ENCODE results near the gene NRAP. TPM values are rescaled to one million over a fixed set of nuclear protein-coding genes. Genes with fewer than 3 reads are reported as not detected.

Gene NRAP
- polyA plus RNA-seq, 1 donor (not counting 4 experiments of a cell fraction or from before 2014, with no cell fraction given), result not detected

DNA sequence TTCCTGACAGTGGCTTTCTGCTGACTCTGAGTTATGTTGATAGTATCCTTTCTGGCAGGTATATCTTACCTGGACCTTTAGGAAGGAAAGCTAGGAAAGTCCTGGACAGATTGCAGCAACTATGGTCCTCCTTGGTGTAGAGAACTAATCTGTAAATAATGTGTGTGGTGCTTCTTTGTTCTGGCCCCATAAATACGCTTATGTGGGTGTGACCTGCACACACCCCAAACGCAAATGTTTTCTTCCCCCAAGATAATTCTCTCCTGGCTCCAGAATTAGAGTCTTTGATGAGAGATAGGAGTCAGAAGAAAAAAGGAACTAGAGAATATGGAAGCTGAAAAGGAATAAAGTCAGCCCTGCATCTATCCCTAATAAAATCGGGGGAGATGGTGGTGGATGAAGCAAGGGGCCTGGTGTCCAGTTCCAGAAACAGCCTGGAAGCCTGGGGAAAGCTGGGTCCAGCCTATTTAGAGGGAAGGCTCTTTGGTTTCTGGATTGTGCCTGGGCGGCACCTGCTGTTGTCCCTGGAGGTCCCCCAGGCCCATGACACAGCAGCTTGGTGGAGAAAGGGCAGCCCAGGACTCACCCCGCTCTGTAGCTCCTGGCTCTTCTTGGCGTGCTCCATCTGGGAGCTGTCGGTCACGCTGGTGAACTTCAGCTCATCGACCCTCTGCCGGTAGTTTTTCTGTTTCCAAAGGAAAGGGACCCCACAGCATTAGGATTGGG lies 38.2 kb downstream of the NRAP start:
- H3K4me2 ChIP-seq (ENCODE audit: control insufficient read depth, extremely low read depth, insufficient read depth, low read depth, low read length), result no peak overlapping the region
- no peak overlapping the region for H2AFZ ChIP-seq (ENCODE audit: control insufficient read depth, low read length)
- no peaks in the 10 kb centered on the region for H3K27me3 ChIP-seq (ENCODE audit: control insufficient read depth, extremely low read depth, insufficient read depth, low read length)
- H3K79me2 ChIP-seq (ENCODE audit: control insufficient read depth, insufficient read depth, low read length), result no peaks in the 10 kb centered on the region
- no peaks in the 10 kb centered on the region for H3K9me1 ChIP-seq (ENCODE audit: control insufficient read depth, extremely low read depth, insufficient read depth, low read length)
- H3K36me3 ChIP-seq (ENCODE audit: control insufficient read depth in 2 of 2, extremely low read depth in 1 of 2, insufficient read depth in 2 of 2, low read length in 2 of 2), result no peaks in the 10 kb centered on the region
- FAIRE-seq, result no peak
- no peaks in the 10 kb centered on the region for H3K4me1 ChIP-seq (ENCODE audit: control insufficient read depth, extremely low read depth, insufficient read depth, low read length)
- no peak overlapping the region for H3K9ac ChIP-seq (ENCODE audit: control insufficient read depth, extremely low read depth, insufficient read depth, low read length)
- dilution Hi-C loops (cut with MboI; ENCODE audit: extremely low pct_ligation_motif_present, low sequenced_read_pairs), result no loop called here
- DNase-seq (ENCODE audit: low read depth, low spot score), result no peak
- H3K4me3 ChIP-seq (ENCODE audit: control insufficient read depth in 2 of 3, extremely low read depth in 1 of 3, insufficient read depth in 2 of 3, low read depth in 1 of 3, low read length in 3 of 3), result no peak overlapping the region
- H4K20me1 ChIP-seq (ENCODE audit: control insufficient read depth, extremely low read depth, insufficient read depth, low read length), result no peaks in the 10 kb centered on the region
- no peak for TF ChIP-seq EZH2 (IDR thresholded peaks at IDR 0.05; ENCODE audit: low read length)
- TF ChIP-seq, protein P1, sequence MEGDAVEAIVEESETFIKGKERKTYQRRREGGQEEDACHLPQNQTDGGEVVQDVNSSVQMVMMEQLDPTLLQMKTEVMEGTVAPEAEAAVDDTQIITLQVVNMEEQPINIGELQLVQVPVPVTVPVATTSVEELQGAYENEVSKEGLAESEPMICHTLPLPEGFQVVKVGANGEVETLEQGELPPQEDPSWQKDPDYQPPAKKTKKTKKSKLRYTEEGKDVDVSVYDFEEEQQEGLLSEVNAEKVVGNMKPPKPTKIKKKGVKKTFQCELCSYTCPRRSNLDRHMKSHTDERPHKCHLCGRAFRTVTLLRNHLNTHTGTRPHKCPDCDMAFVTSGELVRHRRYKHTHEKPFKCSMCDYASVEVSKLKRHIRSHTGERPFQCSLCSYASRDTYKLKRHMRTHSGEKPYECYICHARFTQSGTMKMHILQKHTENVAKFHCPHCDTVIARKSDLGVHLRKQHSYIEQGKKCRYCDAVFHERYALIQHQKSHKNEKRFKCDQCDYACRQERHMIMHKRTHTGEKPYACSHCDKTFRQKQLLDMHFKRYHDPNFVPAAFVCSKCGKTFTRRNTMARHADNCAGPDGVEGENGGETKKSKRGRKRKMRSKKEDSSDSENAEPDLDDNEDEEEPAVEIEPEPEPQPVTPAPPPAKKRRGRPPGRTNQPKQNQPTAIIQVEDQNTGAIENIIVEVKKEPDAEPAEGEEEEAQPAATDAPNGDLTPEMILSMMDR (optimal IDR thresholded peaks at IDR 0.05 in 1 of 3, IDR thresholded peaks at IDR 0.05 in 1 of 3, conservative IDR thresholded peaks at IDR 0.05 in 1 of 3; ENCODE audit: extremely low read depth in 1 of 3, insufficient read depth in 2 of 3, low read length in 3 of 3), result no peak
- no peaks in the 10 kb centered on the region for H3K9me3 ChIP-seq (ENCODE audit: control insufficient read depth, low read depth, low read length)
- no peak overlapping the region for H3K27ac ChIP-seq (ENCODE audit: control insufficient read depth, insufficient read depth, low read length)

DNA sequence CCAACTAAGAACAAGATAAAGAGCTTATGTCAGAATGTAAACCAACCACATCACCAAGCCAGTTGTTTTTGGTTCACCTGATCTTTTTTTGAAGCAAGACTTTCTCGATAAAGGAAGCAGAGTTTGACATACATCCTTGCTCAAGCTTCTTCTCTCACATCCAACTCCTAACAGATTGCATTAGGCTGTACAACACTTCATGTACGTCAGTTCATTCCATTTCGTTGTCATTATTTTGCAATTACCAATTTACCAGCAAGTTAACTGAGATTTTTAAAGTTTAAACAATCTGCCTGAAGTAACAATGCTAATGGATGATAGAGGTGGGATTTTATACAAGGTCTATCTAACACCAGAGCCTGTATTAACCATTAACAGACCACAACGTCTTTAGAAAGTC lies 41.0 kb downstream of the NRAP start:
- Histone ChIP-seq H3K27me3 (ENCODE audit: control insufficient read depth, extremely low read depth, insufficient read depth, low read length) (no peaks in the 10 kb centered on the region), H3K79me2 (ENCODE audit: control insufficient read depth, insufficient read depth, low read length) (no peaks in the 10 kb centered on the region), H3K36me3 (ENCODE audit: control insufficient read depth in 2 of 2, extremely low read depth in 1 of 2, insufficient read depth in 2 of 2, low read length in 2 of 2) (no peaks in the 10 kb centered on the region), H3K9ac (ENCODE audit: control insufficient read depth, extremely low read depth, insufficient read depth, low read length) (no peak overlapping the region), H4K20me1 (ENCODE audit: control insufficient read depth, extremely low read depth, insufficient read depth, low read length) (no peaks in the 10 kb centered on the region), H3K4me1 (ENCODE audit: control insufficient read depth, extremely low read depth, insufficient read depth, low read length) (no peaks in the 10 kb centered on the region), H3K9me3 (ENCODE audit: control insufficient read depth, low read depth, low read length) (no peaks in the 10 kb centered on the region), H3K27ac (ENCODE audit: control insufficient read depth, insufficient read depth, low read length) (no peak overlapping the region), H2AFZ (ENCODE audit: control insufficient read depth, low read length) (no peak overlapping the region), H3K4me3 (ENCODE audit: control insufficient read depth in 2 of 3, extremely low read depth in 1 of 3, insufficient read depth in 2 of 3, low read depth in 1 of 3, low read length in 3 of 3) (no peak overlapping the region), H3K9me1 (ENCODE audit: control insufficient read depth, extremely low read depth, insufficient read depth, low read length) (no peaks in the 10 kb centered on the region), H3K4me2 (ENCODE audit: control insufficient read depth, extremely low read depth, insufficient read depth, low read depth, low read length) (no peak overlapping the region)
- no peak for FAIRE-seq
- dilution Hi-C loops (cut with MboI; ENCODE audit: extremely low pct_ligation_motif_present, low sequenced_read_pairs), result no loop called here
- no peak for TF ChIP-seq EZH2 (IDR thresholded peaks at IDR 0.05; ENCODE audit: low read length)
- TF ChIP-seq, protein P1 (optimal IDR thresholded peaks at IDR 0.05 in 1 of 3, IDR thresholded peaks at IDR 0.05 in 1 of 3, conservative IDR thresholded peaks at IDR 0.05 in 1 of 3; ENCODE audit: extremely low read depth in 1 of 3, insufficient read depth in 2 of 3, low read length in 3 of 3), result no peak
- no peak for DNase-seq (ENCODE audit: low read depth, low spot score)
